Peyer's patch (tissue), 4 donors: ENCODE data around the gene GTF3A.

Experiments
- CTCF ChIP-seq, 6 experiments: fragments of 450-650 bp in 4 of 6; fragments of 200-600 bp in 2 of 6; sonication (generic) in 1 of 6; IDR thresholded peaks; one replicate each; pipeline ENCODE4 v1.5.1; 2017 to 2019; ENCODE audit warnings: antibody characterized with exemption in 6 of 6, mild to moderate bottlenecking in 3 of 6, moderate library complexity in 1 of 6
- POLR2A ChIP-seq, 2 donors: fragments of 450-650 bp; IDR thresholded peaks; one replicate each; pipeline ENCODE4 v1.5.1; 2017; ENCODE audit warnings: antibody characterized with exemption in 2 of 2, mild to moderate bottlenecking in 2 of 2, moderate library complexity in 2 of 2

- TF ChIP-seq CTCF (IDR thresholded peaks at IDR 0.05) (no peak), POLR2A (IDR thresholded peaks at IDR 0.05) (no peak)
Measured at GRCh38 chr13:27415116-27415515, 9.3 kb upstream of the GTF3A start.
